ENCODE measurements around the gene PEMT.

The PEMT gene

DNA sequence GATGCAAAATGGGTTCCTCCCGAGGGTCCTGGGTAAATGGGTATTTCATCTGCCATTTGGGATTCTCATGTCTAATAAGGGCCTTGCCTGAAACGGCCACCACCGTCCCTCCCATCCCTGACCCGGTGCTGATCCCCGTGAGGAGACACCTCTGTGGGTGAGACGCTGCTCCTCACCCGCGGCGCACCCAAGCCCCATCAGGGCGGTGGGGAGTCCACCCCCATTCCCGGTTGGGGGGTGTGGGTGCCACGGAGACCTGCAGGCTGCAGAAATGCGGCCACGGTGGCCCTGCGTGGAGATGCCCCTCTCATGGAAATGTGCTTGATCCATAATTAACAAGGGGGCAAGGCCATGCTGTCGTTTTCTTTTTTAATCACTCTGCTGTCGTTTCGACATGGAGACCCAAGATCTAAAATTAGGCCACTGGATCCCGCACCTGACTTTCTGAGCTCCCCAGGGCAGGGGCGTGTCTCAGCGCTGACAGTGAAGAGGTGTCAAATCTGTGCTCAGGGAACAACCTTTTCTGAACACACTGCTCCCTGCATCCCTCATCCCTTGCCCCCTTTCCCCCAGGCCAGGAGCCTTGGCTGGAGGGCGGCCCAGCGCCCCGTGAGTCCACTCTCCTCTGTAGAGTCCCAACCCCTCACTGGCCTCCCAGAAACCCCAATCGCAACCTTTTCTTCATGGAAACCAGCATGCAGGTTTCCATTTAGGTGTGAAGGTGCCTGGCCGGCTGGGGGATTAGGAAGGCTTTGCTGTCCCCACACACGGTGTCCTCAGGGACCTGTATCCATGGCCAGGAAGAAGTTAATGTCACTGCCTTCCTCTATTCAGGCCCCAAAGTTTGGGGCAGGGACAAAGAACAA, 38.9 kb downstream of the PEMT start:
- DNase-seq = no peak

DNA sequence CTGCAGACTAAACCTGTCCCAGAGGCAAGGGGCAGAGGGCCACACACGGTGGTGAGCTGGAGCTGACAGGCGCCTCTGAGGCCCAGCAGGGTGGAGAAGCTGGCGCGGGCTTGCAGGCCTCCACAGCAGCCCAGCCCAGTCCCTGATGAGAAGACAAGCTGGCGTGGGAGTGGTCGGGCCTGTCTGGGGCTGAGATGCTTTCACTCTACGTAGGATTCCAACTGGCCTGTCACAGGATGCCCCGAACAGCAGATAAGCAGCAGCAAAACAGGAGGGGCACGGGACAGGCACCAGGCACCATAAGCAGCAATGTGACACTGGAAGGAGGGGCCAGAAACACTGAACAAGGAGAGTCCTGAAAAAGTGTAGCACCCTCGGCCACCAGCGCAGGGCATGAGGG, 40.1 kb downstream of the PEMT start:
- no peak for DNase-seq

DNA sequence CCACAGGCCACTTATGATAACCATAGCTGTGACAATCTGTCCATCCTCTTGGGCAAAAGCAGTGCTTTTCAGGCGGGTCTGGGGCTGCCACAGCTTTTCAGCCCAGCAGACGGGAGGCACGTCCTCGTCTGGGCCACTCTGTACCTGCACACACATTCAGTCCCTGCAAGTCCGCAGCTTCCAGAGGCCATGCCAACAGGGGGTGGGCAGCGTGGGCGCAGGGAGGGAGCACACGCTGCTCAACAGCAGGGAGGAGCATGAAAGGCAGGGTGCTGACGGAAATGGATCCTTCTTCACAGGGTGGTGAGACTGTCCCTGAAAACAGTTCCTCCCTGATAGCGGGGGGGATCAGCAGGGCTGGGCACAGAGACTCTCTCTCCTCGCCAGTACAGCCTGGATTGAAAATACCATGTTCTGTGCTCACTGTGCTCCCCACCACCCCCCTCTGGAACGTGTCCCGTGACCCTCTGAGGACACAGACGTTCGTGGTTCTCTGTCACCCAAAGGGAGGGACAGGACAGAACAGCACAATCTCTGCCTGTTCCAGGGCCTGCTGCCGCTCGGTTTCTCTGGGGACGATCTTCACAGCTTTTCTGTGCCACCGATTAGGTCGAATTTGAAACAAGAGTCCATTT, 41.7 kb downstream of the PEMT start:
- peak; percentile 20 for DNase-seq

DNA sequence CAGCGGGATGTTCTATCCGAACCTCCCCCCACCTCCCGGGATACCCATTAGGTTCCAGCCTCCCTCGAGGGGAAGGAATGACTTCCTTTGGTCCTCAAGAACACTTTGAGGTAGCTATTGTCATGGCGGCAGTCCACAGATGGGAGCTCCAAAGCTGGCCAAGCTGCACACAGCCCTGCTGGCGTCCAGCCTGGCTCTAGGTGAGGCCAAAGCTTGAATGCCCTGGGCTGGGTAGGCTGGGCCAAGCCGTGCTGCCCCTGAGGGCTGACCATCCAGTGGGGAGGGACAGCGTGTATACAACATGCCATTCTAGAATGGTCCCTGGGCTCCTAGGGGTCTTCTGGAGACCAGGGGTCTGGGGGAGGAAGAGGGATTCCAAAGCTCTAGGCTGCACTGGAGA, 43.5 kb downstream of the PEMT start:
- no peak for DNase-seq

DNA sequence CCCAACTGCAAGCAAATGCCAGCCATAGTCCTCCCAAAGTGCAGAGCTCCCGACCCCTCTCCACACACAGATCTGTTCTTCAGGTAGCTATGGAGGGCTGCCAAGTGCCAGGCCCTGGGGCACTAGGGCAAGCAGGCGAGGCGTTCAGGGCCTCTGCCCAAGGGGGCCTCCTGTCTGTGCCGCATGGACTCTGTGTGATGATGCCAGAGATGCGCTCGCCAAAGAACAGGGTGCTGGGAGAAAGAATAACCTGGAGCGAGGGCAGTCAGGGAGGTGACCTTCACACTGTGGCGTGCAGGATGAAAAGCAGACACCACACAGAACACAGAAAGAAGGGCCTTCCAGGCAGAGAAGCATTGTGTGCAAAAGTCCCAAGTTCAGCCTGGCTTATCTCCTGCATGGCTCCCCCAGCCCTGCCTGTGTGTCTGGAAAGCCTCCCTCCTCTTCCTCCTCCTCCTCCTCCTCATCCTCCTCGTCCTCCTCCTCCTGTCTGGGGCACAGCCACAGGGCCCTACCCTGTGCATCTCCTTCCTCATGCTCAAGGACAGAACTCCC, 44.2 kb downstream of the PEMT start:
- no peak for DNase-seq

DNA sequence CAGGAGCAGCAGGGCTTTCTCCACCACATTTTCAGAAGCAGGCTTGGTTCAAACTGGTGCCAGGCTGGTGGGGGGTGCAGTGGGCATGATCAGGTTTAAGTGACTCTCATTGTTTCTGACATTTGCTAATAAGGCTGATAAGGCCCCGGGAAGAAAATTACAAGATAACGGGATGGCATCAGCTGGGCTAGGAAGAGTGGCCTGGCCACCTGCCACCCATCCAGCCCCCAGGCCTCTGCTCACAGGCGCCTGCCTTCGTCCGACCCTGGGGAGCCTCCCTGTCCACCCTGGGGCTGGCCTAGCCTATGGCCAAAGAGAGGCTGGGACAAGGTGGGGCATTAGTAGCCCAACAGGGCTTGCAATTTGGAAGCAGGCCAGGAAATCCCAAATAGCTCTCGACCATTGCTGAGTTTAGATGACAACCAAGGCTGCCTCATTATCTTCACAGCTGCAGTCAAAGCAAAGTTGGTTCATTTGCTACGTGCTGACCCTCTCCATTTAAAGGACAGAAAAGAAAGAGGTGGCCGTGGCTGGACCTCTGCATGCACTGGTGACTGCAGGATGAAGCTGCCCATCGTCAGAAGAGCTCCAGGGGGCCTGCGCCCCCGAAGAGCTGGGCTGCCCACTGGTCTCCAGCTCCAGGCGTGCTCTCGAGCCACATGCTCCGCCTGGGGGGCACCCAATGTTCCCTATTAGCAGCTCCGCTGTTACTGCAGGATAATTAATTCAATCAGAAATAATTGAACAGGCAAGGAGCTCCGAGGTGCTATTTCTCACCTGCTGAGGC, 44.9 kb downstream of the PEMT start:
- no peak for DNase-seq

DNA sequence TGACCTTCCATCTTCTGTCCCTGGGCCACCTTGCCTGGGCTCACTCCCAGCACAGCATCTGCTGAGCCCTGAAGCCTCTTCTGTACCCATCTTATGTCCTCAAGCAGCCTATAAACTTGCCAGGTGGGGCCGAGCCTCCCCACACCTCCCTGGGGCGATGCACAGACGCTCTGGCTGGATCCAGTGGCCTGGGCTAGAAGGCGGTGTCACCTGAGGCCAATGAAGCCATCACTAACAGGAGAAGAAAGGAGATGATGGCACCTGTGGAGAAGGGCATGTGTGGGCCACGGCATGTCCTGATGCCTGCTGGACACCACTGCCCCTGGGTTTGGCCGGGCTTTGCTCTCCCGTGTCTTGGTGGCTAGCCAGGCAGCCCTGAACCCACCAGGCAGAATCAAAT, 45.5 kb downstream of the PEMT start:
- DNase-seq = no peak

DNA sequence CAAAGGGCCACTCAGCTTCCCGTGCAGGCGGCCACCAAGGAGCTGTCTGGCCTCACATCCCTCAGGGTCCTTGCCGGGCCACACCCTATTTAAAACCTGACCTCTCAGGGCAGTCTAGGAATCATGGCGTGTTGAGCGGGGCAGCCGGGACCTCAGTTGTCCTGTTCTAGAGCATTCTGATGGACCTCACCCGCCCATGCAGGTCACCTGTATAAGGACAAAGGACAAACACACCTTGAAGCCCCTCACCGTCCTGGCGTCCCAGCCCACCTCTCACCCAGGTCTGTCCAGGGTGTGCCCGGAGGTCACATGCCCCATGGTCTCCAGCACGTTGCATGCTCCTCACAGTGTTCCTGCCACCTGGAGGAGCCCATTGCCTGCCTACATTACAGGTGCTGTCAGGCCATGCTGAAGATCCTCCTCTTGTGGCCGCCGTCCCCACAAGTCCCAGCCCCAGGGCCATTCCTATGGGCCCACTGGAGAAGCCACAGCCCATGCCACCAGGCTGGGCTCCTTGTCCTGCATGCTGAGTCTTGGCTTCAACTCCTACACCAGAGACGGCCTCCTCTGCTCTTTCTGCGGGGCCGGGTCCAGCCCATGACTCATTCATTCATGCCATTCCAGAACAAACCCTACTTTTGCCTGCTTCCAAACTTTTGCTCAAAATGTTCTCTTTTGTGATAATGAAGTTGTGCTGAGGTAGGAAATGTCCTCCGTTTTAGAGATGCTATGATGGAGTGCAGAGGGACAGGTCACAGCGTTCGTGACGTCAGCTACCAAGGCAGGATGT, 46.3 kb downstream of the PEMT start:
- DNase-seq = no peak

DNA sequence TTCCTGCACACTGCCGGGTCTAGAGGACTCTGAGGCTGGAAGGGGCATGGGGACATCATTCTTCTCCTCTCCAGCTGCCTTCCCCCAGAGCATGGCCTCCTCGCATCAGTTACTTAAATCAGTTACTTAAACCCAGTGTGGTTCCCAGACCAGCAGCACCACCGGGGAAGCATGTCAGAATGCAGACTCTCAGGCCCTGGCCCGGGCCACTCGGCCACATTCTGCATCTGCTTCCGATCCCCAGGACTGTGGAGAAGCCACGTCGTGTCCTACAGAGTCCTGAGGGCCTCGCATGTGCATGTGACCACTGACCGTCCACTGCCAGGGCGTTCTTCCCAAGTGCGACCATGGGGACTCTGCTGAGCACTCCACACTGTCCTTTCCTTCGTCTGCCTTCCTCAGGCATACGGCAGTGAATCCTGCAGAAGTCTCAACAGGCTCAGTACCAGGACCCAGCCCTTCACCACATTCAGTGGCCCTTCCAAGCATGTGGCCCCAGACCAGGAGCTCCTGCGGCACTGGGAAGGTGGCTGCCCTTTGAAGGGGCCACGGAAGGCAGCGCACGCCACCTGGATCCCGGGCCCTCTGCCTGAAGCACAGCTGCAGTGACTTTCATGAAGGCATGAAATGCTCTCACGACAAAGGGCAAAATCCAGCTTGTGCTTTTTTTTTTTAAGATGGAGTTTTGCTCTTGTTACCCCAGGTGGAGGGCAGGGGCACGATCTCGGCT, 48.4 kb downstream of the PEMT start:
- DNase-seq = no peak

DNA sequence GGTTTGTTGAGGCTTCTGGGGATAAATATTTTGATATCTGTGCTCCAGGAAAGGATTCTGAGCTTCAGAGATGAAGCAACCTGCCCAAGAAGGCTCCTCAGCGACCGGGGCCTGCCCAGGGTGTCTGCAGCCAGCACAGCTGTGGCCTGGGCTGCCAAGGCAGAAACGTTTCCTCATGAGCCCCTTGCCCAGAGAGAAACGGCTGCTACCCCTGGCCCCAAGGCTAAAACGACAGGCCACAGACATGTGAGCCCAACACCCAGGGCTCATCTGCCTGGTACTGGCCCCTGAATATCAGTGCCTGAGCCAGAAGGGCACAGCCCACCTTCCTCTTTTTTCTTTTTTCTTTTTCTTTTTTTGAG, 49.9 kb downstream of the PEMT start:
- DNase-seq = no peak

DNA sequence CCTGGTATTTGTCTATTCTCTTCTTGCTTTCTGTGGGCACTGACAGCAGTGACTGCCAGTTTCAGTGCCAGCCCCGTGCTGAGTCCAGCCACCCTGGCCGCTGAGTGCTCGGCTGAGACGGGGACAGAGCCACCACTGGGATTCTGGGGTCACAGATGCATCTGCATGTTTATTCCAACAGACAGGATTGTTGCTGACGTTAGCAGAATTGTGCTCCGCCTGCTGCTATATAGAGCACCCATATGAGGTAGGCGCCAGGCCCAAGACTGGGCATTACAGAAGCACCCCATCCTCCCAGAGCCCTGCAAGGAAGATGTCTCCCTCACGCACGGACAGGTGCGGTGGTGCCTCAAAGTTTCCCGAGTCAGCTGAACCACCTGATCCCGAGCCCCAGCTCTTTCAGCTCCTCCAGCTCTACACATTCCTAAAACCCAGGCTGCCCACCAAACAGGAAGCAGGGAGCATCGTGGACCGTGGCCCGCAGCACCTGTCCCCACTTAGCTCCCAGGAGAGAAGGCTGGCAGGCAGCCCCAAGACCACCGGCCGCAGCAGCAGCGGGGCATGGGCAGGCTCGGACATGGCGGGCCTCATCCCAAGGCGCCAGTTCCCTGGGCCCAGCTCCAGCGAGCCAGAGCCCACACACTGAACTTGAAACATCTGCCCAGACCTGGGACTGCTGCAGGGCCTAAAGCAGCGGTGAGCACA, 50.4 kb downstream of the PEMT start:
- DNase-seq = no peak

DNA sequence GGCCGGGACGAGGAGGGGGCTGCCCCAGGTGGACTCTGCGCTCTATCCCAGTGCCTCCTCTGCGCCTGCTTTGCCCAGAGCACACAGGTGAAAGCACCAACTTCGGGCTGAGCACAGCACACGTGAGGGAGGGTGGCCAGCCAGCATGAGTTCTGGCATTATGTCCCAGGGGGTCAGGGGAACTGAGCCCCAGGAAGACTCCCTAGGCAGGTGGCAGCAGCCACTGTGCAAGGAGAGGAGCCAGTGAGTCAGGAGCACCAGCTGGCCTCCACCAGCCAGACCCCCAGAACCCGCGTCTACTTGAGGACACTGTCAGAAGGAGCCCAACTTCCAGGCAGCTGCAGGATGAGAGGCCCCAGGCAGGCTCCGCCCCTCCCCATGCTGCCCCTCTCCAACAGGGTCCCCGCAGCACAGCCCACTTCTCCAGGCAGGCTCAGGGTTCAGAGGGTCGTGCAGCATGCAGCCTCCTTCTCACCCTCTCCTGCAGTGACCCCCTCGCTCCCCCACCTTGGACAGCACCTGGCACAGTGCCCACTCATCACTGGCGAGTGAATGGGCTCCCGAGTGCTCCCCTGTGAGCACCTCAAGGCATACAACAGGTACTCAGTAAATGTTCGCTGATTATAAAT, 51.1 kb downstream of the PEMT start:
- no peak for DNase-seq

DNA sequence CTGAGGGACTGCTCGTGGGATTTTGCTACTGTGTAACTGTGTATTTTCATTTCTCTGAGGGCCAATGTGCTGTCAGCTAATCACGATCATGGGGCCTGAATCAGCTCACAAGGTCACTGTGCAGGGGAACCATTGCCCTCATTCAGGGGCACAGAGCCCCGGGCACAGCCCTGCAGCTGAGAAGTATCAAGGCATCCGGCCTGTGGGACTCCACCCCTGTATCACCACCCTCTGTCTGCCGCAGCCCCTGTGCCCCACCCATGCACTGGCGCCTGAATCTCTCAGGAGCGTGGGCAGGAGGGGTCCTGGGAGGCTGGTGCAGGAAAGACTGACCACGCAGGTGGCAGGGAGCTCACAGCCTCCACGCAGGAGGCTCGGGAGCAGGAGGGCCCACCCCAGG, 51.9 kb downstream of the PEMT start:
- DNase-seq = no peak

DNA sequence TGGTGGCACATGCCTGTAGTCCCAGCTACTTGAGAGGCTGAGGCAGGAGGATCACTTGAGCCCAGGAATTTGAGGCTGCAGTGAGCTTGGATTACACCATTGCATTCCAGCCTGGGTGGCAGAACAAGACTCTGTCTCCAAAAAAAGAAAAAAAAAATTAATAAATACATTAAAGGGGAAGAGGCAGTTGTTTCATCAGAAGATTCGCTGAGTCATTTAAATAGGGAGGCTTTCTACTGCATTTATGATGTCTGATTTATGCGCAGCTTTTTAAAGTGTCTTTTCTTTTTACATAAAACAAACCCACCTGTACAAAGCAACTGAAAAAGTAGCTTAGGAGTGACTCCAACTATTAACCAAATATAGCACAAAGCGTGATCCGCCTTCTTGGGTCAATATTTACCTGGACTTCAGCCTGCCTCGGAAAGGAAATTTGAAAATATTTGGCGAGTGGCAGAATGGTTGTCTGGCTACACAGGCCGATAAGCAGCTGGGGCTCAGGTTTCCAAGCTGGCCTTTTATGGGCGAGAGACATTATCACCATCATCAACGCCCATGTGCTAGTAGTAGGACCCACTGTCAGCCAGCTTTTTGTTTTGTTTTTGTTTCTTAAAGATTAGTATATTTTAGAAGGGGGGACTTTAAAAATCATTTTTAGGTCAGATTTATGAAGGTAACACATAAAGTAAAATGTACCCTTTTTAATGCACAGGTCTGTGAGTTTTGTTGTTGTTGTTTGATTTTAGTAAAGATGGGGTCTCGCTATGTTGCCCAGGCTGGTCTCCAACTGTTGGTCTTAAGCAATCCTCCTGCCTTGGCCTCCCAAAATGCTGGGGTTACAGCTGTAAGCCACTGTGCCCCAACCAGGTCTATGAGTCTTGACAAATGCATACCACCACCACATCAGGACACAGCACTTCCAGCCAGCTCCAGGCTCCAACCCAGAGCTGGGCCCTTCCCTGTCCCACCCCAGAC, 52.8 kb downstream of the PEMT start:
- DNase-seq = no peak

DNA sequence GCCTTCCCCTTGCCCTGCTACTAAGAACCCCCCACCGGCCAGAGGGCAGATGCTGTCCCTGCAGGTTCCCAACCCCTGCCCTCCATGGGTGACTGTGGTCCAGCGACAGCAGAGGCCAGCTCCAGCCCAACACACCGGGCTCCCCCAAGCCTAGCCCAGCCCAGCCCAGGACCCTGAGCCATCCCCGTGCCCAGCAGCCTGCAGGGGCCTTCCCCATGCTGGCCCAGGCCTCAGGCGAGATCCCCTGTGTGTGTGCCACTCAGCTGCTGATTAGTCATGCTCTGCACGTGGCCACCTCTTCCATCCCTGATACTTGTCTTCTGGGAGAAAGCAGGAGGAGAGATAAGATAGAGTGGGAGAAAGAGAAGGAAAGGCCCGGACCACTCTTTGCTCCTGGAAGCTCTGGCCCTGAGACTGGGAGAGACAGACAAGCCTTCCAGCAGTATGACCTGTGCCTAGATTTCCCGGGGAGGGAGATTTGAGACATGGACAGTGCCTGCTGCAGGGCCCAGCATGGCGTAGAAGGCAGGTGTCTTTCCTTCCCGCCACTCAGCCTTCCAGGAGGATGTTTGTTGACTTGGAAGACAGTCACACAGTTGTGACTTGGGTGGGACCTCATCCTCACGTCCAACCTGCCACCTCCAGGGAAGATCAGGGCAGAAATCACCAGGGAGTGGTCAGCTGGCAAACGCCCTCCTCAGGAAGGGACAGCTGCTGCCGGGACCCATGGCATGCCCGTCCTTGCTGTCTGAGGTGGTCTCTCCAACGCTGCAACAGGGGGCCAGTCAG, 54.0 kb downstream of the PEMT start:
- no peak for DNase-seq

DNA sequence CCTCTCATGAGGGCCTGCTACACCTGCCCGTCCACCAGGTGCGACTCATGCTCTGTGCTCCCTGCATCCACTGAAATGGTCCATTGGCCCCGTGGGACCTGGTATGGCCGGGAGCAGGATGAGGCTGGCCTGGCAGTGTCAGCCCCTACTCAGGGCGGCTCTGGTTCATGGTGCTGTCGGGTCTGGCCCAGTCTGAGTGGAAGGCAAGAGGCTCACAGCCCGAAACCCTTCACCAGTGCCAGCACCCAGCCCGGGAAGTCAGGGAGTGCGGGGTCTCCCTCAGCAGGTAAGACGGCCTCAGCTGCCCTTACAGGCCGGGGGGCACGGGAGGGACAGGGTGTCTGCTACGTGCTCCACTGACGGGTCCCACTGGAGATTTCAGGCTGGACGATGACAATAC, 54.8 kb downstream of the PEMT start:
- DNase-seq = no peak

DNA sequence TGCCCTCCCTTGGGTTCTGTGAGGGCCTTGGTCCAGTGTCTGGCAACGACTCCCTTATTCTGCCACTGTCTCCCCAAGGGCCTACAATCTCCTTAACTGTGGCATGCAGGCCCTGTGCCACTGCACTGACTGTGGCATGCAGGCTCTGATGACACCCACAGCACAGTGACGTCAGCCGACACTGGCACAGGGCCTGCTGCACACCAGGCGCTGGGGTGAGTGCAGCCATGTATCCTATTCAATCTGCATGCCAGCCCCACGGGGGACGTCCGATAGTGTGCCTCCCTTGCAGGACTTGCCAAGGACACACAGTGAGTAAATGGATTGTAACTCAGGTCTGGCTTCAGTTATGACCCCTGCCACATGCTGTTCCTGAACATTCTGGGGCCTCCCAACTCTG, 55.6 kb downstream of the PEMT start:
- DNase-seq = peak; percentile 13

DNA sequence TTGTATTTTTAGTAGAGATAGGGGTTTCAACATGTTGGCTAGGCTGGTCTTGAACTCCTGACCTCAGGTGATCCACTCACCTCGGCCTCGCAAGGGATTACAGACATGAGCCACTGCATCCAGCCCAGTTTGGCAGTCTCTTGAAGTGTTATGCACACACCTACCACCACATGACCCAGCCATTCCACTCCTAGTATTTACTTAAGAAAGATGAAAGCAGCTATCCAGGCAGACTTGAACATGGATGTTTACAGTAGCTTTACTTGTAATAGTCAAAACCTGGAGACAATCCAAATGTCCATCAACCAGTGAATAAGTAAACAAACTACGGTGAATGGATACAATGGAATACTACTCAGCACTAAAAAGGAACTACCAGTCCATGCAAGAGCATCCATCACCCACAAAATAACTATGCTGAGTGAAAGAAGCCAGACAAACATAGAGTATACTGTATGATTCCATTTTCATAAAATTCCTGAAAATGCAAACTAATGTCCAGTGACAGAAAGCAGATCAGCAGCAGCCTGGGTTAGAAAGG, 57.5 kb downstream of the PEMT start:
- no peak for DNase-seq

All from midbrain (tissue), 1 donor.